Measurements from ENCODE around the gene CREBBP. TPM values are rescaled to one million over a fixed set of nuclear protein-coding genes. Genes with fewer than 3 reads are reported as not detected.

Gene CREBBP
- total and polyA plus RNA-seq, 2 donors (not counting 3 experiments of a cell fraction or from before 2014, with no cell fraction given): 13.8 to 72.7 TPM

DNA sequence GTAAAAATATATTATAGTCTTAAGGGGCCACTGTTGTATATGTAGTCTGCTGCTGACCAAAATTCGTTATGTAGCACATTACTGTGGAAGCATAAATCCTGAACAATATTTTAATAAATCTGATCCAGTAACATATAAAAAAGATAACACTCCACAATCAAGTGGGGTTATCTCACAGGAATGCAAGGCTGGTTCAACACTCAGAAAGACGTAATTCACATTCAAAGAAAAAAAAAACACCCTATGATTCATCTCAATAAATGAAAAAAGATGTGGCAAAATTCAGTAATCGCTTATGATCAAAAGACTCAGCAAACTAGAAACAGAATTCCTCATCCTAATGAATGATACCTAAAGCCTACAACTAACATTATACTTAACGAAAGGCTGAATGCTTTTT lies 47.8 kb downstream of the CREBBP start:
- Histone ChIP-seq H3K79me2 (ENCODE audit: control insufficient read depth, insufficient read depth, low read length) (peaks cover 84% of the 10 kb centered on the region), H3K4me1 (ENCODE audit: control insufficient read depth, extremely low read depth, insufficient read depth, low read length) (peaks cover 5% of the 10 kb centered on the region), H3K9me1 (replicated peaks; ENCODE audit: control insufficient read depth, extremely low read depth, insufficient read depth, low read length) (peaks cover 2% of the 10 kb centered on the region), H3K4me2 (ENCODE audit: insufficient read depth, low read length) (no peak overlapping the region), H3K9me3 (replicated peaks; ENCODE audit: control insufficient read depth, insufficient read depth, low read length) (no peaks in the 10 kb centered on the region), H3K9ac (replicated peaks; ENCODE audit: extremely low read depth, insufficient read depth, low read length) (no peak overlapping the region), H3K27me3 (ENCODE audit: control insufficient read depth in 2 of 2, insufficient read depth in 2 of 2, low read length in 2 of 2) (no peaks in the 10 kb centered on the region), H3K27ac (ENCODE audit: insufficient read depth, low read depth, low read length) (no peak overlapping the region), H3K36me3 (ENCODE audit: control insufficient read depth in 2 of 2, extremely low read depth in 1 of 2, insufficient read depth in 2 of 2, low read length in 2 of 2) (no peaks in the 10 kb centered on the region), H4K20me1 (replicated peaks; ENCODE audit: control insufficient read depth, extremely low read depth, insufficient read depth, low read length) (peaks cover 28% of the 10 kb centered on the region), H3K4me3 (replicated peaks in 1 of 3; ENCODE audit: insufficient read depth in 1 of 3, low read depth in 1 of 3, low read length in 3 of 3) (no peak overlapping the region), H2AFZ (ENCODE audit: low read depth, low read length) (no peak overlapping the region)
- intact Hi-C loops (cut with micrococcal nuclease): no loop called here
- DNase-seq (ENCODE audit: low read depth, low spot score) (no peak), FAIRE-seq (no peak)
- CTCF ChIA-PET: interaction anchor here (1.0 kb wide), 1 partner anchor 24 kb away, joined by 3 read pairs; no protein-coding TSS in a partner anchor
- BruUV-seq (replicated peaks): no TSS peak
- dilution Hi-C loops (cut with MboI; ENCODE audit: extremely low pct_ligation_motif_present, low sequenced_read_pairs): no loop called here
- TF ChIP-seq MAX (IDR thresholded peaks at IDR 0.05; ENCODE audit: insufficient read depth, insufficient read length): no peak
- TF ChIP-seq, protein P1, sequence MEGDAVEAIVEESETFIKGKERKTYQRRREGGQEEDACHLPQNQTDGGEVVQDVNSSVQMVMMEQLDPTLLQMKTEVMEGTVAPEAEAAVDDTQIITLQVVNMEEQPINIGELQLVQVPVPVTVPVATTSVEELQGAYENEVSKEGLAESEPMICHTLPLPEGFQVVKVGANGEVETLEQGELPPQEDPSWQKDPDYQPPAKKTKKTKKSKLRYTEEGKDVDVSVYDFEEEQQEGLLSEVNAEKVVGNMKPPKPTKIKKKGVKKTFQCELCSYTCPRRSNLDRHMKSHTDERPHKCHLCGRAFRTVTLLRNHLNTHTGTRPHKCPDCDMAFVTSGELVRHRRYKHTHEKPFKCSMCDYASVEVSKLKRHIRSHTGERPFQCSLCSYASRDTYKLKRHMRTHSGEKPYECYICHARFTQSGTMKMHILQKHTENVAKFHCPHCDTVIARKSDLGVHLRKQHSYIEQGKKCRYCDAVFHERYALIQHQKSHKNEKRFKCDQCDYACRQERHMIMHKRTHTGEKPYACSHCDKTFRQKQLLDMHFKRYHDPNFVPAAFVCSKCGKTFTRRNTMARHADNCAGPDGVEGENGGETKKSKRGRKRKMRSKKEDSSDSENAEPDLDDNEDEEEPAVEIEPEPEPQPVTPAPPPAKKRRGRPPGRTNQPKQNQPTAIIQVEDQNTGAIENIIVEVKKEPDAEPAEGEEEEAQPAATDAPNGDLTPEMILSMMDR (IDR thresholded peaks at IDR 0.05; ENCODE audit: extremely low read depth in 1 of 2, insufficient read depth in 1 of 2, low read depth in 1 of 2, low read length in 2 of 2): no peak
- no peak for TF ChIP-seq JUN (IDR thresholded peaks at IDR 0.05; ENCODE audit: borderline replicate concordance, insufficient read depth, insufficient read length, low read depth)
- TF ChIP-seq FOS (IDR thresholded peaks at IDR 0.05; ENCODE audit: borderline replicate concordance, insufficient read depth, low read length): no peak
- no peak for TF ChIP-seq EZH2 (IDR thresholded peaks at IDR 0.05; ENCODE audit: borderline replicate concordance, low read depth, low read length, severe bottlenecking)
- no peak for TF ChIP-seq POLR2AphosphoS5 (IDR thresholded peaks at IDR 0.05; ENCODE audit: insufficient read depth, low read depth, low read length)
- TF ChIP-seq GATA2 (IDR thresholded peaks at IDR 0.05; ENCODE audit: insufficient read depth, insufficient read length, low read depth, low read length): no peak
- TF ChIP-seq MYC (IDR thresholded peaks at IDR 0.05; ENCODE audit: low read depth, low read length): no peak
- no peak for TF ChIP-seq POLR2A (IDR thresholded peaks at IDR 0.05; ENCODE audit: low read depth, low read length)
- POLR2A ChIA-PET: no interaction called here

All from endothelial cell of umbilical vein (primary cell).